PC-9 (cell line): ENCODE data around the gene PHLDA2. TPM values are rescaled to one million over a fixed set of nuclear protein-coding genes. Genes with fewer than 3 reads are reported as not detected.

Source experiments
- BruUV-seq: library from RNA; stranded (reverse); fragments of 400-500 nt; replicated peaks from 2 replicates; lab custom pipeline; 2021; lab: Mats Ljungman, UMichigan
- CTCF ChIA-PET: fragments of 300-600 bp; sonication (Branson Sonifier 250); formaldehyde crosslinking; loops from one replicate; lab custom pipeline; 2022; ENCODE audit warnings: antibody characterized with exemption; lab: Charles Lee
- POLR2A ChIA-PET: fragments of 300-600 bp; sonication (Branson Sonifier 250); formaldehyde crosslinking; loops from one replicate; lab custom pipeline; 2022; ENCODE audit warnings: antibody characterized with exemption; ENCODE audit not compliant: unreplicated experiment; lab: Charles Lee
- DNase-seq, 2 experiments: peaks; one replicate each; pipeline versions ENCODE4 v3.0.0 to v3.0.0-alpha.2; 2015 to 2022; ENCODE audit warnings: mixed read lengths in 1 of 2
- H2AFZ ChIP-seq: fragments of 200-600 bp; sonication (generic); 2 replicates; pipeline ENCODE4 v1.8.1; 2017; ENCODE audit warnings: antibody characterized with exemption
- H3F3A ChIP-seq: fragments of 200-600 bp; sonication (generic); 2 replicates; pipeline ENCODE4 v1.8.1; 2017; ENCODE audit warnings: antibody characterized with exemption, mild to moderate bottlenecking, low read depth; ENCODE audit not compliant: insufficient read depth
- H3K27ac ChIP-seq: fragments of 200-600 bp; sonication (generic); 2 replicates; pipeline ENCODE4 v1.6.1; 2016; ENCODE audit warnings: mixed run types
- H3K27me3 ChIP-seq: fragments of 200-600 bp; sonication (generic); 2 replicates; pipeline ENCODE4 v1.6.1; 2016; ENCODE audit warnings: low read depth, mixed run types; ENCODE audit not compliant: insufficient read depth
- H3K36me3 ChIP-seq: fragments of 200-600 bp; sonication (generic); 2 replicates; pipeline ENCODE4 v1.6.1; 2016; ENCODE audit warnings: low read depth, mixed run types
- H3K4me1 ChIP-seq: fragments of 200-600 bp; sonication (generic); replicated peaks from 2 replicates; pipeline ENCODE4 v1.6.1; 2016; ENCODE audit warnings: mixed run types; ENCODE audit not compliant: insufficient read depth
- H3K4me2 ChIP-seq: fragments of 200-600 bp; sonication (generic); 2 replicates; pipeline ENCODE4 v1.6.1; 2017; ENCODE audit warnings: mixed run types
- H3K4me3 ChIP-seq: fragments of 200-600 bp; sonication (generic); 2 replicates; pipeline ENCODE4 v1.6.1; 2016; ENCODE audit warnings: mixed run types
- H3K79me2 ChIP-seq: fragments of 200-600 bp; sonication (generic); 2 replicates; pipeline ENCODE4 v1.6.1; 2017; ENCODE audit warnings: low read depth, mixed run types
- H3K9me2 ChIP-seq: fragments of 200-600 bp; sonication (generic); 2 replicates; pipeline ENCODE4 v1.8.1; 2017; ENCODE audit warnings: mild to moderate bottlenecking; ENCODE audit not compliant: insufficient read depth
- H3K9me3 ChIP-seq: fragments of 200-600 bp; sonication (generic); 2 replicates; pipeline ENCODE4 v1.8.1; 2016; ENCODE audit warnings: low read depth; ENCODE audit not compliant: insufficient read depth
- H4K20me1 ChIP-seq: fragments of 200-600 bp; sonication (generic); 2 replicates; pipeline ENCODE4 v1.8.1; 2017; ENCODE audit not compliant: insufficient read depth
- CTCF ChIP-seq: fragments of 200-600 bp; sonication (generic); conservative IDR thresholded peaks from 2 replicates; pipeline ENCODE4 v1.6.1; 2017; ENCODE audit warnings: mixed run types, antibody characterized with exemption, mild to moderate bottlenecking, moderate library complexity
- EZH2 ChIP-seq: fragments of 200-600 bp; sonication (generic); IDR thresholded peaks from 2 replicates; pipeline ENCODE4 v1.8.0; 2017; ENCODE audit warnings: antibody characterized with exemption, low read depth
- intact Hi-C: fragments of 100-400 bp; cut with micrococcal nuclease; formaldehyde crosslinking; loops from one replicate; pipeline ENCODE4 v1.10.0; 2022; ENCODE audit not compliant: unreplicated experiment
- total RNA-seq: library from RNA; stranded (reverse); gene quantifications from 2 replicates; pipeline ENCODE4 v1.2.3, GENCODE V29; 2021

Gene PHLDA2
- total RNA-seq, 1 experiment from 2014 or later: 14.1 TPM

DNA sequence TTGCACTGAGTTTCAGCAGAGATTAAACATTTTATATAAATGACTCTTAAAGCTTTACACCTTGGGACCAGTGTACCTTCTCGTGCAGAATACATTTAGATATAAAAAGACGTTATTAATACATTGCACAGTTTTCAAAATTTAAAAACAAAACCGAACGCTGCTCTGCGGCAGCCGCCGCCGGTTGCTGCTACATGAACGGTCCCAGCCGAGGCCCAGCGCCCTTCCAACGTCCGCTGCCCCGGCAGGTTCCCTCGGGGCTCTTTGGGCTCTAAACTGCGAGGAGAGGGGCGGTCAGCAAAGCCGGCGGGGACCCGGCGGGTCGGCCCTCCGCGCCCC, 45.6 kb downstream of the PHLDA2 start:
- Histone ChIP-seq H2AFZ (no peak overlapping the region), H3K36me3 (no peaks in the 10 kb centered on the region), H3K9me3 (no peaks in the 10 kb centered on the region), H3K4me1 (no peaks in the 10 kb centered on the region), H3K27ac (no peak overlapping the region), H3K27me3 (no peaks in the 10 kb centered on the region), H3K9me2 (no peaks in the 10 kb centered on the region), H4K20me1 (no peaks in the 10 kb centered on the region), H3F3A (no peaks in the 10 kb centered on the region), H3K79me2 (no peaks in the 10 kb centered on the region), H3K4me2 (no peak overlapping the region), H3K4me3 (no peak overlapping the region)
- no peak for DNase-seq
- intact Hi-C loops: no loop called here
- CTCF ChIA-PET: interaction anchor here (0.6 kb wide), 1 partner anchor 23 kb away, joined by 3 read pairs; no protein-coding TSS in a partner anchor
- no peak for TF ChIP-seq EZH2
- BruUV-seq: no TSS peak
- POLR2A ChIA-PET: interaction anchor here (0.8 kb wide), 1 partner anchor 350 kb away, joined by 3 read pairs; no protein-coding TSS in a partner anchor

DNA sequence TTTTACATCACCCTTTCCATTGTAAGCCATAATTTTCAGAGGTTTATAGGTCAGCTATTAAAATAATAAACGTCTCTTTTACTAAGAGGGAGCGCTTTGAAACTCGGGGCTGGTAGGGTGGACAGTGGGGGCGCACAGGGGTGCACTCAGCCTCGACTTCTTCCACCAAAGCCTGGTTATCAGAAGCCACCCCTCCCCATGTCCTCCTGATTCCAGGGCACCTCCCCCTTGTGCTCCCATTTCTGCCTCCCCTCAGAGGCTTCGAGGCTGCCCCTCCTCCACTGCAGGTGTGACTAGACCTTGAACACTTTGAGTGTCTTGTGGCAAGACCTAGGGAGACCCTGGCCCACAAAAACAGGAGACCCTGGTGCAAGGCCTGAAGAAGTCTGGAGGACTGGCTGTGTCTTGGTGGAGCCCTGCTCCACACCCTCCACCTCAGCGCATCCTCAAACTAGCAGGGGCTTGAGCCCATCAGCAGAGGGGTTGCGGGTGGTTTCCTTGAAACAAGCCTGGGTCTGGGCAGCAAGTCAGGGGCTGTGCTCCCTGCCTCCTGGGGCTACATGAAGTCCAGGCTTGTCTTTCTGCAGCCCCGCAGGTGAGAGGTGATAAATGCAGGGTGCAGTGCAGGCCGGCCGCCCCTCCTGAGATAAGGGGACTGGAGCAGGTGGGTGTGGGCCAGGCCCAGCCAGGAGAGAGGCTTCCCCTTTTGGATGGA, 46.7 kb downstream of the PHLDA2 start:
- no peaks in the 10 kb centered on the region for H3K27me3 ChIP-seq
- no TSS peak for BruUV-seq
- H3F3A ChIP-seq: no peaks in the 10 kb centered on the region
- intact Hi-C loops: no loop called here
- H4K20me1 ChIP-seq: no peaks in the 10 kb centered on the region
- no peak for DNase-seq
- H3K27ac ChIP-seq: no peak overlapping the region
- H3K9me3 ChIP-seq: no peaks in the 10 kb centered on the region
- no peaks in the 10 kb centered on the region for H3K36me3 ChIP-seq
- no peaks in the 10 kb centered on the region for H3K4me1 ChIP-seq
- CTCF ChIA-PET: interaction anchor here (0.7 kb wide), 1 partner anchor 51 kb away, joined by 3 read pairs; no protein-coding TSS in a partner anchor
- no peak overlapping the region for H2AFZ ChIP-seq
- no peak overlapping the region for H3K4me3 ChIP-seq
- no peak overlapping the region for H3K4me2 ChIP-seq
- H3K9me2 ChIP-seq: no peaks in the 10 kb centered on the region
- H3K79me2 ChIP-seq: no peaks in the 10 kb centered on the region
- TF ChIP-seq EZH2 (no peak), CTCF (no peak)
- POLR2A ChIA-PET: interaction anchor here (0.6 to 0.8 kb wide), 2 partner anchors 8 to 349 kb away, joined by 3 read pairs; no protein-coding TSS in a partner anchor

DNA sequence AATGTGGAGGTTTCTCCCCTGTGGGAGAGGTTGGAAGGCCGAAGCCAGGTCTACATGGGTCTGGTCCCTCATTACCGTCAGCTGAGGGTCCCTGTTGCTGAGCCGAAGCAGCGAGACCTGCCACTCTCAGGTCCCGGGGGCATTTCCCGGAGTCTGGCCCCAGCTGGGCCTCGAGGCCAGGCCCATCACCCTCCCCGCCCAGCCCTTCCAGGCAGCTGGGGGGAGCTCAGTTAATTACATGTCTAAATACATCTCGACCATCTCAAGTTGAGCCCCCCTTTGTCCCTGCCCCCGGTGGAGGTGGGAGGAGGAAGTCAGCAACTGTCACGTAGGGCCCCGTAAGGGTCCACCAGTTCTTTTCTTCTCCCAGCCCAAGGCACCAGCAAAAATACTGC, 47.2 kb downstream of the PHLDA2 start:
- ChIA-PET CTCF (interaction anchor here (0.7 kb wide), 1 partner anchor 51 kb away, joined by 3 read pairs; no protein-coding TSS in a partner anchor), POLR2A (interaction anchor here (0.6 kb wide), 1 partner anchor 9 kb away, joined by 3 read pairs; no protein-coding TSS in a partner anchor)
- H3K27me3 ChIP-seq: no peaks in the 10 kb centered on the region
- H3K9me3 ChIP-seq: no peaks in the 10 kb centered on the region
- H3K79me2 ChIP-seq: no peaks in the 10 kb centered on the region
- BruUV-seq: no TSS peak
- H3K4me2 ChIP-seq: no peak overlapping the region
- no peaks in the 10 kb centered on the region for H3K9me2 ChIP-seq
- H3K4me3 ChIP-seq: no peak overlapping the region
- no peak for DNase-seq
- no peak overlapping the region for H2AFZ ChIP-seq
- H3K36me3 ChIP-seq: no peaks in the 10 kb centered on the region
- no peak overlapping the region for H3K27ac ChIP-seq
- no peaks in the 10 kb centered on the region for H4K20me1 ChIP-seq
- no peaks in the 10 kb centered on the region for H3K4me1 ChIP-seq
- H3F3A ChIP-seq: no peaks in the 10 kb centered on the region
- TF ChIP-seq EZH2: no peak
- no peak for TF ChIP-seq CTCF
- intact Hi-C loops: no loop called here
